Measurements from ENCODE around the gene CHRM1.

DNA sequence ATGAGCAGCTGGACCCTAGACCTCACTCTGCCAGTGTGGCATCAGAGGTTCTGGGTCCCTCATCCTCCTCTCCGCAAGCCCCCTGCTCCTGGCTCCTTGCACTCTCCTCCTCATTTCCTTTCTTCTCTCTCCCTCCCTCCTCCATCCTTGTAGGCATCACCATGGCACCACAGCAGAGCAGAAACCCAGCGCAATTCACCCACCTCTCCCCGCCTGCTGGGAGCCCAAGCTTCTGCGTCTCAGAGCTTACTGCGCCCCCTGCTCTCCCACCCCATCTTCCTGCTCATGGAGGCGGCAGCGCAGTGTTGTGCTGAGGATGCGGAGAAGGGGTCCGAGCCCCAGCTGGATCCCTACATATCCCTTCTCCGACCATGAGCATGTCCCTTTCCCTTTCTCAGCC lies 1.7 kb downstream of the CHRM1 start:
- TF ChIP-seq POLR2AphosphoS5 (IDR thresholded peaks at IDR 0.05) (no peak), POLR2A (IDR thresholded peaks at IDR 0.05) (no peak)
